AG04450 (cell line): Measurements from ENCODE around the gene THRSP. TPM values are rescaled to one million over a fixed set of nuclear protein-coding genes. Genes with fewer than 3 reads are reported as not detected.

ENCODE experiments used
- CTCF ChIA-PET: fragments of 300-600, 350-600 bp; formaldehyde crosslinking; extraction: SDS; loops from one replicate; lab custom pipeline; 2022; ENCODE audit warnings: antibody characterized with exemption, inconsistent platforms; lab: Charles Lee
- POLR2A ChIA-PET: fragments of 350-600 bp; formaldehyde crosslinking; extraction: SDS; loops from one replicate; lab custom pipeline; 2021; ENCODE audit warnings: antibody characterized with exemption, inconsistent platforms; lab: Yijun Ruan, JAX
- DNase-seq: peaks from one replicate; pipeline ENCODE4 v3.0.0-alpha.2; 2011; ENCODE audit warnings: low read depth, low spot score
- H3K27ac ChIP-seq: one replicate; pipeline ENCODE4 v1.5.1; 2012; ENCODE audit warnings: low read depth, low read length, control low read depth
- H3K27me3 ChIP-seq: one replicate; pipeline ENCODE4 v1.6.0; 2012; ENCODE audit warnings: low read length; ENCODE audit not compliant: control insufficient read depth, insufficient read depth
- H3K4me3 ChIP-seq: 2 replicates; pipeline ENCODE4 v1.5.1; 2011; ENCODE audit warnings: mild to moderate bottlenecking, low read depth, low read length, control low read depth
- H3K9me3 ChIP-seq: 2 replicates; pipeline ENCODE4 v1.5.1; 2012; ENCODE audit warnings: low read length; ENCODE audit not compliant: control insufficient read depth, insufficient read depth
- CTCF ChIP-seq: IDR thresholded peaks from 2 replicates; pipeline ENCODE4 v1.5.1; 2011; ENCODE audit warnings: low read depth, low read length, control low read depth, inconsistent platforms
- polyA plus RNA-seq: library from polyadenylated mRNA; depleted of rRNA; stranded (reverse); fragments of >200 nt; gene quantifications from 2 replicates; pipeline ENCODE4 v1.2.3, GENCODE V29; 2011

THRSP gene
- polyA plus RNA-seq, 1 experiment, result not detected

GRCh38 chr11:78078218-78079167 lies 14.8 kb downstream of the THRSP start:
- H3K27me3 ChIP-seq, result no peaks in the 10 kb centered on the region
- no peak overlapping the region for H3K27ac ChIP-seq
- no peak for TF ChIP-seq CTCF
- CTCF ChIA-PET, result interaction anchor here (0.6 to 2.5 kb wide), 6 partner anchors 9 to 486 kb away, joined by 3 to 10 read pairs (median 4); no protein-coding TSS in a partner anchor
- POLR2A ChIA-PET, result interaction anchor here (0.6 to 1.6 kb wide), 3 partner anchors 12 to 84 kb away, joined by 3 to 5 read pairs (median 3); partner anchors contain the start of genes ALG8 and INTS4
- DNase-seq, result no peak
- peak overlapping the region; percentile 86 for H3K4me3 ChIP-seq
- peaks cover 4% of the 10 kb centered on the region; the same call in 1 of the 2 replicates for H3K9me3 ChIP-seq

GRCh38 chr11:78079232-78080083 lies 15.8 kb downstream of the THRSP start, which contains the start of gene NDUFC2:
Gene NDUFC2 (minus strand): TSS chr11:78079862. CDS start chr11:78079744, 118 bp downstream.
- DNase-seq, result peak; percentile 57
- peak within 1 kb of the TSS; percentile 86 for H3K4me3 ChIP-seq
- CTCF ChIA-PET, result interaction anchor here (0.6 to 2.5 kb wide), 6 partner anchors 10 to 485 kb away, joined by 3 to 10 read pairs (median 4); no protein-coding TSS in a partner anchor
- POLR2A ChIA-PET, result interaction anchor here (0.5 to 1.6 kb wide), 5 partner anchors 16 to 213 kb away, joined by 3 to 5 read pairs (median 3); partner anchors contain the start of genes ALG8, INTS4 and THRSP
- TF ChIP-seq CTCF, result no peak; the same call in 1 of the 2 replicates
- no peaks in the 10 kb centered on the region for H3K27me3 ChIP-seq
- H3K9me3 ChIP-seq, result peaks cover 4% of the 10 kb centered on the region; the same call in 1 of the 2 replicates
- peak within 1 kb of the TSS; percentile 77 for H3K27ac ChIP-seq

GRCh38 chr11:78080084-78080817 lies 16.6 kb downstream of the THRSP start:
- H3K27me3 ChIP-seq, result no peaks in the 10 kb centered on the region
- peak overlapping the region; percentile 77 for H3K27ac ChIP-seq
- no peak for DNase-seq
- H3K4me3 ChIP-seq, result peak overlapping the region; percentile 86
- no peak for TF ChIP-seq CTCF
- ChIA-PET CTCF (interaction anchor here (1.4 to 2.5 kb wide), 2 partner anchors 35 to 484 kb away, joined by 9 to 10 read pairs; no protein-coding TSS in a partner anchor), POLR2A (interaction anchor here (1.5 to 1.6 kb wide), 2 partner anchors 22 to 59 kb away, joined by 3 to 5 read pairs; partner anchors contain the start of gene ALG8)
- peaks cover 4% of the 10 kb centered on the region; the same call in 1 of the 2 replicates for H3K9me3 ChIP-seq

- H3K9me3 ChIP-seq, result peaks cover 4% of the 10 kb centered on the region; the same call in 1 of the 2 replicates
- CTCF ChIA-PET, result no interaction called here
- POLR2A ChIA-PET, result no interaction called here
- no peak overlapping the region for H3K4me3 ChIP-seq
- no peaks in the 10 kb centered on the region for H3K27me3 ChIP-seq
- DNase-seq, result peak; percentile 13
- no peak overlapping the region for H3K27ac ChIP-seq
- no peak for TF ChIP-seq CTCF
These were observed 17.3 kb downstream of the THRSP start for GRCh38 chr11:78080818-78081495.
